Measurements from ENCODE around the gene CYSLTR2.

Gene CYSLTR2

DNA sequence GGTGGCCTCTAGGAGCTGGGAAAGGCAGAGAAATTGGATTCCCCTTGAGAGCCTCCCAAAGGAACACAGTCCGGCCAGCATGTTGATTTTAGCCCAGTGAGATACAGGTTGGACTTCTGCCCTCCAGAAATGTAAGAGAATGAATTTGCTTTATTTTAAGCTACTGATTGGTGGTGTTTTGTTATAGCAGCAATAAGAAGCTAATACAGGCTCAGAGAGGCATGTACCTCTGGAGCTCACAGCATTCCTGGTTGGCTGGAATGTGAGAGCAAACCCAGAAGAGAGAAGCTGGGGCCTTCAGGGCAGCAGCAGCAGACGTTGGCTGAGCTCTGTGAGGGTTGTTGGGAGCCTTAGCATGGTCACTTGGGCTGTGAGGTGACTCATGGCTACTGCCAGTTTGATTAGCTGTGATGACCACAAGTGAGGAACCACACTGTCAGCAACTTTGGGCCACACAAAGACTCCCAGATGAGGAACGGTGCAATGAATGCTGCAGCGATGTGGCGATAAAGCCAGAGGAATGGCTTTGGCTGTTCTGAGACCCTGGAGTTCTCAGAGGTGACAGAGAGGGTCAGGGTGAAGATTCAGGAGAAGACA is 80.1 kb downstream of the CYSLTR2 start:
- no peak overlapping the region for H3K4me3 ChIP-seq (ENCODE audit: low read depth, low read length)
- no peak for DNase-seq (ENCODE audit: low read depth)
- in situ Hi-C loops (cut with HindIII; ENCODE audit: low sequenced_read_pairs): no loop called here
- TF ChIP-seq, protein P1, sequence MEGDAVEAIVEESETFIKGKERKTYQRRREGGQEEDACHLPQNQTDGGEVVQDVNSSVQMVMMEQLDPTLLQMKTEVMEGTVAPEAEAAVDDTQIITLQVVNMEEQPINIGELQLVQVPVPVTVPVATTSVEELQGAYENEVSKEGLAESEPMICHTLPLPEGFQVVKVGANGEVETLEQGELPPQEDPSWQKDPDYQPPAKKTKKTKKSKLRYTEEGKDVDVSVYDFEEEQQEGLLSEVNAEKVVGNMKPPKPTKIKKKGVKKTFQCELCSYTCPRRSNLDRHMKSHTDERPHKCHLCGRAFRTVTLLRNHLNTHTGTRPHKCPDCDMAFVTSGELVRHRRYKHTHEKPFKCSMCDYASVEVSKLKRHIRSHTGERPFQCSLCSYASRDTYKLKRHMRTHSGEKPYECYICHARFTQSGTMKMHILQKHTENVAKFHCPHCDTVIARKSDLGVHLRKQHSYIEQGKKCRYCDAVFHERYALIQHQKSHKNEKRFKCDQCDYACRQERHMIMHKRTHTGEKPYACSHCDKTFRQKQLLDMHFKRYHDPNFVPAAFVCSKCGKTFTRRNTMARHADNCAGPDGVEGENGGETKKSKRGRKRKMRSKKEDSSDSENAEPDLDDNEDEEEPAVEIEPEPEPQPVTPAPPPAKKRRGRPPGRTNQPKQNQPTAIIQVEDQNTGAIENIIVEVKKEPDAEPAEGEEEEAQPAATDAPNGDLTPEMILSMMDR (IDR thresholded peaks at IDR 0.05; ENCODE audit: low read depth, low read length, missing control alignments): no peak

DNA sequence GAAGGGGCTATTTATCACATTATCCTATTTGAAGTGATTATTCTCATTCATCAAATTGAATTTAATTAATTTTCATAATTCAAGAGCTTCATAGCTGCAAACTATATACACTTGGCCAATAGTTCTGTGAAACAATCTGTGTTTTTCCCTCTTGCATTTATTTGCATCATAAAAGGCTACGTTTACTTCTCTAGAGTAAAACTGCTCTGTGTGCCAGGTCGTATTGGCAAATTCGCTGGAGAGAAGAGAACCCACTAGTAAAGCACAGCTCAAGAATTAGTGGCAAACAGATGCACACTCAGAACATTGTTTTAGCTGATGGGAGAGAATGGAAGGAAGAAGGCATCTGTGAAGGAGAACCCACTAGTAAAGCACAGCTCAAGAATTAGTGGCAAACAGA is 81.8 kb downstream of the CYSLTR2 start:
- no peak overlapping the region for H3K4me3 ChIP-seq (ENCODE audit: low read depth, low read length)
- in situ Hi-C loops (cut with HindIII; ENCODE audit: low sequenced_read_pairs): no loop called here
- no peak for DNase-seq (ENCODE audit: low read depth)
- TF ChIP-seq, protein P1 (IDR thresholded peaks at IDR 0.05; ENCODE audit: low read depth, low read length, missing control alignments): no peak

DNA sequence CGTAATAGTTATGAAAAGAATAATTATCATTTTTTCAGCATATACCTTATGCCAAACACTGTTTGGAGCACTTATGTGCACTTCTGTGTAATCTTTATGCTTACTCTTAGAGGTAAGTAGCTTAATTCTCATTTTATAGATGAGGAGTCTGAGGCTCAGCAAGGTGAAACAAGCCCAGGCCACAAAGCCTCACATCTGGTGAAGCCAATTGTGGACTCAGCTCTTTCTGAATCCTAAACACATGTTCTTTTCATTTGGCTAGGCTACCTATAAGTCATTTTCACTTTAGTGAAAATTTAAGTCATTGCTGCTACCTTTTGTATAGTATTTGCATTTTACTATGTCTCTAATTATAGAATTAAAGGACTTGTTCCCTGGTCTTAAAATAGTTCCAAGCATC is 84.0 kb downstream of the CYSLTR2 start:
- TF ChIP-seq, protein P1 (IDR thresholded peaks at IDR 0.05; ENCODE audit: low read depth, low read length, missing control alignments): no peak
- in situ Hi-C loops (cut with HindIII; ENCODE audit: low sequenced_read_pairs): no loop called here
- H3K4me3 ChIP-seq (ENCODE audit: low read depth, low read length): no peak overlapping the region
- DNase-seq (ENCODE audit: low read depth): no peak

DNA sequence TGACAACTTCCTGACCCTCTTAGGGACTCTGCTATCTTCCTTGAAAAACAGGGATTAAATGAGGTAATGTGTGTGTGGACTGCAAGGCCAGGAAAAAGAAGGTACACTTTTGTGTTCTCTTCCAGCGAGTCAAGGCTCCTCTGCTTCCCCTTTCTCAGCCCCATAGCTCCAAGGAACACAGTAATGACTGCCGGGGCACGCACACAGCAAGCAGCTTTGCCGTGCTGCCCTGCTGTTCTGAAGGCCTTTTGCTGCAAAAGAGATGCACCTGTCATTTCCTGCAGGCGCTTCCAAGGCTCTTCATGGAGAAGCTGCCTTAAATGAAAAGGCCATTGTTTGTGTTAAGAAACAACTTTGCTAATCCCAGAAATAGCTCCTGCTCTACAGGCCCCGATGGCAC is 84.6 kb downstream of the CYSLTR2 start:
- no peak for DNase-seq (ENCODE audit: low read depth)
- no peak overlapping the region for H3K4me3 ChIP-seq (ENCODE audit: low read depth, low read length)
- TF ChIP-seq, protein P1 (IDR thresholded peaks at IDR 0.05; ENCODE audit: low read depth, low read length, missing control alignments): no peak
- in situ Hi-C loops (cut with HindIII; ENCODE audit: low sequenced_read_pairs): no loop called here

DNA sequence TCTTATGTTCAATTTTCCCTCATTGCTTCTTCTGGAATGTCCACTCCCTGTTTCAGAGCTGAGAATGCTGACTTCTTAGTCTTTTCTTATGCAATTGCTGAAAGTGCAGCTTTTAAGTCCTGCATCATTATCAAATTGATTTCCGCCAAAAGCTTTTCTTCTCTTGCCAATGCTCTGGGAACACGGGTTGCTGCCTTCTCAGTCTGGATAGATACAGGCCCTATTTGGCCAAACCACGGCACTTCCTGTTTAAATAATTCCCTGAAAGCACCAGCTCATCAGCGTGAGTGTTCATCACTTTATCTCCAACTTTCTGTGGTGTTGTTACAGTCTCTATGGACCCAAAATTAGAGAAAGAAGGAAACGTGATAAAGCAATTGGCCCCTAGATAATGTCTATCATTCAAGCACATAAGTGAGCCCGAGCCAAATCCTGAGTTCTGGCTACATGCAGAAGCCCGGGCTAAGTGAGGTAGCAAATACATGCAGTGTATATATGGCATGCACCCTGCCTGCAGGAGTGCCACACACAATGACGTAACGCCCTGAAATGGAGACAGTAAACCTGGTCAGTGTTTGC is 85.7 kb downstream of the CYSLTR2 start:
- DNase-seq (ENCODE audit: low read depth): no peak
- in situ Hi-C loops (cut with HindIII; ENCODE audit: low sequenced_read_pairs): no loop called here
- TF ChIP-seq, protein P1 (IDR thresholded peaks at IDR 0.05; ENCODE audit: low read depth, low read length, missing control alignments): no peak
- H3K4me3 ChIP-seq (ENCODE audit: low read depth, low read length): no peak overlapping the region

DNA sequence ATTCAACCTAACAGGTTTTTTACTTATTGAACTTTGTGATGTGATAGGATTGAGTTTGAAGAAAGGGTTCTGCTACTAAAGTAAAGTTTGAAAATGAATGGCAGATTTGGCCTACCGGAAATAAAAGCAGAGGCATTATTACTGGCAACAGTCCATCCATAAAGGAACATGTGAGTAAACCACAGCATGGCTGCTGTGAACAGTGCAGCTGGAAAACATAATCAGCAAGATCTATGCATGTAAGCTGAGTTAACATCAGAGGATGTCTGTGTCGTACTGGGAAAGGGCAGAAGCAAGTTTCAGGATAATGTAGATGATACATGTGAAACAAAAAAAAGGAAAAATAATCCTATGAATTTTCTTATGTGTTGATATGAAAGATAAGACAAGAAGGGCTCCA is 87.6 kb downstream of the CYSLTR2 start:
- TF ChIP-seq, protein P1 (IDR thresholded peaks at IDR 0.05; ENCODE audit: low read depth, low read length, missing control alignments): no peak
- no peak overlapping the region for H3K4me3 ChIP-seq (ENCODE audit: low read depth, low read length)
- in situ Hi-C loops (cut with HindIII; ENCODE audit: low sequenced_read_pairs): no loop called here
- DNase-seq (ENCODE audit: low read depth): no peak
